ENCODE results near the gene REC8. TPM values are rescaled to one million over a fixed set of nuclear protein-coding genes. Genes with fewer than 3 reads are reported as not detected.

Gene REC8, protein sequence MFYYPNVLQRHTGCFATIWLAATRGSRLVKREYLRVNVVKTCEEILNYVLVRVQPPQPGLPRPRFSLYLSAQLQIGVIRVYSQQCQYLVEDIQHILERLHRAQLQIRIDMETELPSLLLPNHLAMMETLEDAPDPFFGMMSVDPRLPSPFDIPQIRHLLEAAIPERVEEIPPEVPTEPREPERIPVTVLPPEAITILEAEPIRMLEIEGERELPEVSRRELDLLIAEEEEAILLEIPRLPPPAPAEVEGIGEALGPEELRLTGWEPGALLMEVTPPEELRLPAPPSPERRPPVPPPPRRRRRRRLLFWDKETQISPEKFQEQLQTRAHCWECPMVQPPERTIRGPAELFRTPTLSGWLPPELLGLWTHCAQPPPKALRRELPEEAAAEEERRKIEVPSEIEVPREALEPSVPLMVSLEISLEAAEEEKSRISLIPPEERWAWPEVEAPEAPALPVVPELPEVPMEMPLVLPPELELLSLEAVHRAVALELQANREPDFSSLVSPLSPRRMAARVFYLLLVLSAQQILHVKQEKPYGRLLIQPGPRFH
- 201 TPM for polyA plus RNA-seq
- long read RNA-seq, donor 1, transcript REC8-213 (20 exons, 2,405 nt), result major isoform, 12 of 24 reads
- long read RNA-seq, donor 1, partial matches to known transcripts, result 8 of 24 reads
- long read RNA-seq, donor 1, other reads (novel, unspliced or antisense), result 0 of 24 reads
- long read RNA-seq, donor 2, transcript REC8-213 (20 exons, 2,405 nt), result major isoform, 12 of 149 reads
- long read RNA-seq, donor 2, partial matches to known transcripts, result 120 of 149 reads
- long read RNA-seq, donor 2, other reads (novel, unspliced or antisense), result 5 of 149 reads
- long read RNA-seq, donor 3, result 0 reads
- long read RNA-seq, donor 4, partial matches to known transcripts, result 0 of 1 reads
- long read RNA-seq, donor 4, other reads (novel, unspliced or antisense), result 0 of 1 reads
- long read RNA-seq, donor 5, partial matches to known transcripts, result 0 of 4 reads
- long read RNA-seq, donor 5, other reads (novel, unspliced or antisense), result 0 of 4 reads
- long read RNA-seq, donor 6, transcript REC8-213 (20 exons, 2,405 nt), result major isoform, 7 of 62 reads
- long read RNA-seq, donor 6, transcript REC8-203 (2 exons, 405 nt), result minor isoform, 5 of 62 reads
- long read RNA-seq, donor 6, partial matches to known transcripts, result 44 of 62 reads
- long read RNA-seq, donor 6, other reads (novel, unspliced or antisense), result 0 of 62 reads
- long read RNA-seq, donor 7, partial matches to known transcripts, result 5 of 6 reads
- long read RNA-seq, donor 7, other reads (novel, unspliced or antisense), result 0 of 6 reads
- long read RNA-seq, donor 8, transcript REC8-213 (20 exons, 2,405 nt), result major isoform, 14 of 491 reads
- long read RNA-seq, donor 8, transcript REC8-209 (19 exons, 2,331 nt), result minor isoform, 5 of 491 reads
- long read RNA-seq, donor 8, transcript REC8-206 (3 exons, 661 nt), result minor isoform, 5 of 491 reads
- long read RNA-seq, donor 8, transcript REC8-203 (2 exons, 405 nt), result minor isoform, 6 of 491 reads
- long read RNA-seq, donor 8, partial matches to known transcripts, result 454 of 491 reads
- long read RNA-seq, donor 8, other reads (novel, unspliced or antisense), result 7 of 491 reads
- long read RNA-seq, donor 9, partial matches to known transcripts, result 34 of 44 reads
- long read RNA-seq, donor 9, other reads (novel, unspliced or antisense), result 0 of 44 reads
- long read RNA-seq, donor 10, transcript REC8-209 (19 exons, 2,331 nt), result minor isoform, 6 of 110 reads
- long read RNA-seq, donor 10, transcript REC8-213 (20 exons, 2,405 nt), result major isoform, 10 of 110 reads
- long read RNA-seq, donor 10, partial matches to known transcripts, result 59 of 110 reads
- long read RNA-seq, donor 10, other reads (novel, unspliced or antisense), result 29 of 110 reads
- long read RNA-seq, donor 11, transcript REC8-203 (2 exons, 405 nt), result minor isoform, 5 of 41 reads
- long read RNA-seq, donor 11, transcript REC8-213 (20 exons, 2,405 nt), result major isoform, 6 of 41 reads
- long read RNA-seq, donor 11, partial matches to known transcripts, result 20 of 41 reads
- long read RNA-seq, donor 11, other reads (novel, unspliced or antisense), result 0 of 41 reads

- H3K4me3 ChIP-seq (ENCODE audit: low read length), result peak within 1 kb of the TSS; percentile 74
- no CpG with 5 or more reads among the region's 63 CpGs for WGBS (ENCODE audit: insufficient coverage, low lambda C conversion rate)
- H3K4me1 ChIP-seq (ENCODE audit: control insufficient read depth, insufficient read depth, low read length), result peaks cover 13% of the 10 kb centered on the region
- peak within 1 kb of the TSS; percentile 82 for H3K27ac ChIP-seq (ENCODE audit: low read length)
- peak; percentile 98 to 99 for DNase-seq
- no peaks in the 10 kb centered on the region for H3K9me3 ChIP-seq (ENCODE audit: control insufficient read depth, low read depth, low read length)
- H3K27me3 ChIP-seq (ENCODE audit: control insufficient read depth, insufficient read depth, low read length), result no peaks in the 10 kb centered on the region
- H3K36me3 ChIP-seq (ENCODE audit: control insufficient read depth, insufficient read depth, low read length), result peaks cover 37% of the 10 kb centered on the region
Measured at GRCh38 chr14:24171422-24172260, at the start of gene REC8. TSS of gene REC8 (plus strand) at chr14:24172080. CDS start at chr14:24172553, 473 bp downstream.

DNA sequence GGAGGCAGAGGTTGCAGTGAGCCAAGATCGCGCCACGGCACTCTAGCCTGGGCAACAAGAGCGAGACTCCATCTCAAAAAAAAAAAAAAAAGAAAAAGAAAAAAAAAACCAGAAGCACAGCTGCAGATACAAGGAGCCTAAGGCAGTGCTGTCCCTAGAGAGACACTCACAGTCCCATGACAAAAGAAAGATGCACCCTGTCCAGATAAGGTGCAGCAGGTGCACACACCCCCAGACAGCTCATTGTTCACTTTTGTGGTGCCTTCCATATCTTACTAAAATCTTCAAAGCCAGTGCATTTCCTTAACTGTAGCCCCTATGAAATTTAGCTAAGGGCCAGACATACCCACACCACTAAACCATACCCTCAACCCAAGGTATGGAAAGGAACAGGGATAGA, 49.5 kb upstream of the REC8 start:
- Histone ChIP-seq H3K9me3 (ENCODE audit: control insufficient read depth, low read depth, low read length) (no peaks in the 10 kb centered on the region), H3K27me3 (ENCODE audit: control insufficient read depth, insufficient read depth, low read length) (no peaks in the 10 kb centered on the region), H3K4me1 (ENCODE audit: control insufficient read depth, insufficient read depth, low read length) (no peaks in the 10 kb centered on the region), H3K36me3 (ENCODE audit: control insufficient read depth, insufficient read depth, low read length) (peaks cover 65% of the 10 kb centered on the region), H3K27ac (ENCODE audit: low read length) (no peak overlapping the region), H3K4me3 (ENCODE audit: low read length) (no peak overlapping the region)
- no CpG with 5 or more reads among the region's 4 CpGs for WGBS (ENCODE audit: insufficient coverage, low lambda C conversion rate)
- no peak for DNase-seq

GRCh38 chr14:24122898-24123297, 49.0 kb upstream of the REC8 start:
- peaks cover 60% of the 10 kb centered on the region for H3K36me3 ChIP-seq (ENCODE audit: control insufficient read depth, insufficient read depth, low read length)
- no CpG with 5 or more reads among the region's 8 CpGs for WGBS (ENCODE audit: insufficient coverage, low lambda C conversion rate)
- DNase-seq, result no peak

GRCh38 chr14:24123424-24124417, 48.2 kb upstream of the REC8 start:
- no peak overlapping the region for H3K27ac ChIP-seq (ENCODE audit: low read length)
- peaks cover 52% of the 10 kb centered on the region for H3K36me3 ChIP-seq (ENCODE audit: control insufficient read depth, insufficient read depth, low read length)
- no CpG with 5 or more reads among the region's 9 CpGs for WGBS (ENCODE audit: insufficient coverage, low lambda C conversion rate)

More at GRCh38 chr14:24122898-24123297, 49.0 kb upstream of the REC8 start:
- no peaks in the 10 kb centered on the region for H3K27me3 ChIP-seq (ENCODE audit: control insufficient read depth, insufficient read depth, low read length)
- no peak overlapping the region for H3K4me3 ChIP-seq (ENCODE audit: low read length)
- no peak overlapping the region for H3K27ac ChIP-seq (ENCODE audit: low read length)
- H3K4me1 ChIP-seq (ENCODE audit: control insufficient read depth, insufficient read depth, low read length), result no peaks in the 10 kb centered on the region
- H3K9me3 ChIP-seq (ENCODE audit: control insufficient read depth, low read depth, low read length), result no peaks in the 10 kb centered on the region

GRCh38 chr14:24126939-24127338, 44.9 kb upstream of the REC8 start:
- no peaks in the 10 kb centered on the region for H3K4me1 ChIP-seq (ENCODE audit: control insufficient read depth, insufficient read depth, low read length)
- no peaks in the 10 kb centered on the region for H3K27me3 ChIP-seq (ENCODE audit: control insufficient read depth, insufficient read depth, low read length)
- H3K9me3 ChIP-seq (ENCODE audit: control insufficient read depth, low read depth, low read length), result no peaks in the 10 kb centered on the region
- no peak overlapping the region for H3K4me3 ChIP-seq (ENCODE audit: low read length)
- no peak overlapping the region for H3K27ac ChIP-seq (ENCODE audit: low read length)
- peaks cover 22% of the 10 kb centered on the region for H3K36me3 ChIP-seq (ENCODE audit: control insufficient read depth, insufficient read depth, low read length)
- no peak for DNase-seq

More at GRCh38 chr14:24123424-24124417, 48.2 kb upstream of the REC8 start:
- H3K27me3 ChIP-seq (ENCODE audit: control insufficient read depth, insufficient read depth, low read length), result no peaks in the 10 kb centered on the region
- no peak overlapping the region for H3K4me3 ChIP-seq (ENCODE audit: low read length)
- H3K4me1 ChIP-seq (ENCODE audit: control insufficient read depth, insufficient read depth, low read length), result no peaks in the 10 kb centered on the region
- no peaks in the 10 kb centered on the region for H3K9me3 ChIP-seq (ENCODE audit: control insufficient read depth, low read depth, low read length)
- DNase-seq, result no peak

DNA sequence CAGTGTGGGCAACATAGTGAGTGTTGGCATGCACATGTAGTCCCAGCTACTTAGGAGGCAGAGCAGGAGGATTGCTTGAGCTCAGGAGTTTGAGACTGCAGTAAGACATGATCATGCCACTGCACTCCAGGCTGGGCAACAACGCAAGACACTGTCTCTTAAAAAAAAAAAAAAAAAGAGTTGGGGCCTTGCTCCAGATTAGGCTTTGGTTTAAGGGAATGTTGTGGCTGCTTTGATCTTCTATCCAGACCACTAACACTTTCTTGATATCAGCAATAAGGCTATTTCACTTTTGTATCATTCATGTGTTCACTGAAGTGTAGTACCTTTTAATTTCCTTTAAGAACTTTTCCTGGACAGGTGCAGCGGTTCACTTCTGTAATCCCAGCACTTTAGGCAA, 44.2 kb upstream of the REC8 start:
- Histone ChIP-seq H3K9me3 (ENCODE audit: control insufficient read depth, low read depth, low read length) (no peaks in the 10 kb centered on the region), H3K4me3 (ENCODE audit: low read length) (no peak overlapping the region), H3K27me3 (ENCODE audit: control insufficient read depth, insufficient read depth, low read length) (no peaks in the 10 kb centered on the region), H3K36me3 (ENCODE audit: control insufficient read depth, insufficient read depth, low read length) (peaks cover 21% of the 10 kb centered on the region), H3K4me1 (ENCODE audit: control insufficient read depth, insufficient read depth, low read length) (no peaks in the 10 kb centered on the region), H3K27ac (ENCODE audit: low read length) (no peak overlapping the region)
- no peak for DNase-seq
- WGBS (ENCODE audit: insufficient coverage, low lambda C conversion rate), result no CpG with 5 or more reads among the region's 2 CpGs

GRCh38 chr14:24129410-24129998, 42.4 kb upstream of the REC8 start:
- H3K27ac ChIP-seq (ENCODE audit: low read length), result no peak overlapping the region
- DNase-seq, result no peak
- no peaks in the 10 kb centered on the region for H3K27me3 ChIP-seq (ENCODE audit: control insufficient read depth, insufficient read depth, low read length)
- no CpG with 5 or more reads among the region's 8 CpGs for WGBS (ENCODE audit: insufficient coverage, low lambda C conversion rate)
- no peak overlapping the region for H3K4me3 ChIP-seq (ENCODE audit: low read length)
- peaks cover 3% of the 10 kb centered on the region for H3K36me3 ChIP-seq (ENCODE audit: control insufficient read depth, insufficient read depth, low read length)
- H3K4me1 ChIP-seq (ENCODE audit: control insufficient read depth, insufficient read depth, low read length), result no peaks in the 10 kb centered on the region
- no peaks in the 10 kb centered on the region for H3K9me3 ChIP-seq (ENCODE audit: control insufficient read depth, low read depth, low read length)

- no peak within 1 kb of the TSS for H3K27ac ChIP-seq (ENCODE audit: low read length)
- H3K4me1 ChIP-seq (ENCODE audit: control insufficient read depth, insufficient read depth, low read length), result peaks cover 2% of the 10 kb centered on the region
- H3K4me3 ChIP-seq (ENCODE audit: low read length), result no peak within 1 kb of the TSS
- DNase-seq, result no peak
- no CpG with 5 or more reads among the region's 5 CpGs for WGBS (ENCODE audit: insufficient coverage, low lambda C conversion rate)
- H3K27me3 ChIP-seq (ENCODE audit: control insufficient read depth, insufficient read depth, low read length), result no peaks in the 10 kb centered on the region
- peaks cover 3% of the 10 kb centered on the region for H3K36me3 ChIP-seq (ENCODE audit: control insufficient read depth, insufficient read depth, low read length)
- no peaks in the 10 kb centered on the region for H3K9me3 ChIP-seq (ENCODE audit: control insufficient read depth, low read depth, low read length)
Measured at GRCh38 chr14:24130380-24130716, 41.5 kb upstream of the REC8 start, which contains the start of gene FITM1. TSS of gene FITM1 (plus strand) at chr14:24130659. CDS start at chr14:24131564, 905 bp downstream.
